ENCODE measurements around the gene CLCA2.

Gene CLCA2, protein sequence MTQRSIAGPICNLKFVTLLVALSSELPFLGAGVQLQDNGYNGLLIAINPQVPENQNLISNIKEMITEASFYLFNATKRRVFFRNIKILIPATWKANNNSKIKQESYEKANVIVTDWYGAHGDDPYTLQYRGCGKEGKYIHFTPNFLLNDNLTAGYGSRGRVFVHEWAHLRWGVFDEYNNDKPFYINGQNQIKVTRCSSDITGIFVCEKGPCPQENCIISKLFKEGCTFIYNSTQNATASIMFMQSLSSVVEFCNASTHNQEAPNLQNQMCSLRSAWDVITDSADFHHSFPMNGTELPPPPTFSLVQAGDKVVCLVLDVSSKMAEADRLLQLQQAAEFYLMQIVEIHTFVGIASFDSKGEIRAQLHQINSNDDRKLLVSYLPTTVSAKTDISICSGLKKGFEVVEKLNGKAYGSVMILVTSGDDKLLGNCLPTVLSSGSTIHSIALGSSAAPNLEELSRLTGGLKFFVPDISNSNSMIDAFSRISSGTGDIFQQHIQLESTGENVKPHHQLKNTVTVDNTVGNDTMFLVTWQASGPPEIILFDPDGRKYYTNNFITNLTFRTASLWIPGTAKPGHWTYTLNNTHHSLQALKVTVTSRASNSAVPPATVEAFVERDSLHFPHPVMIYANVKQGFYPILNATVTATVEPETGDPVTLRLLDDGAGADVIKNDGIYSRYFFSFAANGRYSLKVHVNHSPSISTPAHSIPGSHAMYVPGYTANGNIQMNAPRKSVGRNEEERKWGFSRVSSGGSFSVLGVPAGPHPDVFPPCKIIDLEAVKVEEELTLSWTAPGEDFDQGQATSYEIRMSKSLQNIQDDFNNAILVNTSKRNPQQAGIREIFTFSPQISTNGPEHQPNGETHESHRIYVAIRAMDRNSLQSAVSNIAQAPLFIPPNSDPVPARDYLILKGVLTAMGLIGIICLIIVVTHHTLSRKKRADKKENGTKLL

DNA sequence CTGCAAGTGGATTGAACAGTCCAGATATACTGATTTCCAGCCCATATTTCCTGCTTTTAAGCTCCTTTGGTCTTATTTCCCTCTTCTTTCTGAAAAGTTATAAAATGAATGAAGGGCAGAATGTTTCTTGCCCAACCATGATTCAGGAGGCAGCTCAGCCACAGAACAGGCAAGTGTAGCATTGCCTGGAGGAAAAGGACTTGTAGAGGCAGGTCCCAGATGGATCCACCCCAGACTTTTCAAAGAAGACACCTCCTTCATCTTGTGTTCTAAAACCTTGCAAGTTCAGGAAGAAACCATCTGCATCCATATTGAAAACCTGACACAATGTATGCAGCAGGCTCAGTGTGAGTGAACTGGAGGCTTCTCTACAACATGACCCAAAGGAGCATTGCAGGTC is at the start of gene CLCA2:
Gene CLCA2 (plus strand): TSS at position 299 of the 400 bp plus-strand sequence. CDS start 77 bp downstream, at position 376.
- no peak for DNase-seq

DNA sequence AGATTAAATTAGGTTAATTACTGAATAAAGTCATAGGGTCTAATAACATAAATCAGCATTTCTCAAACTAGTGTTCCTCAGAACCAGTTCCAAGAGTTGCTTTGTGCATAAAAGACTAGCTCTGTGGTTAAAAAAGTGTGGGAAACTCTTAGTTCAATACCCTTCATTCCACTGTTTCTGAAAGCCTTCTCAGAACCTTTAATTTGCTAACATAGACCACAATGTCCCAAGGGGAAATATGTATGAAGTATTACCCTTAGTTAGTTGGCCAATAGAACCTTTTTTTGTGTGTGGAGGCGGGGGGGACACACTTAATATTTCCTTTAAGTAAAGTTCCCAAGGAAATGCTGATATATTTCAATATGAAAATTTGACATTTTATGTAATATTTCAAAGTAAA is 48.3 kb upstream of the CLCA2 start:
- no peak for DNase-seq

DNA sequence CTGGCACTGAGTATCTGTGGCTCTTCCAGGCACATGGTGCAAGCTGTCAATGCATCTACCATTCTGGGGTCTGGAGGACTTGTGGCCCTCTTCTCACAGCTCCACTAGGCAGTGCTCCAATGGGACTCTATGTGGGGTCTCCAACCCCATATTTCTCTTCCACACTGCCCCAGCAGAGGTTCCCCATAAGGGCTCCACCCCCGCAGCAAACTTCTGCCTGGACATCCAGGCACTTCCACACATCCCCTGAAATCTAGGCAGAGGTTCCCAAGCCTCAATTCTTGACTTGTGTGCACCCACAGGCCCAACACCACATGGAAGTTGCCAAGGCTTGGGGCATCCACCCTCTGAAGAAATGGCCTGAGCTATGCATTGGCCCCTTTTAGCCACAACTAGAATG is 46.6 kb upstream of the CLCA2 start:
- no peak for DNase-seq

DNA sequence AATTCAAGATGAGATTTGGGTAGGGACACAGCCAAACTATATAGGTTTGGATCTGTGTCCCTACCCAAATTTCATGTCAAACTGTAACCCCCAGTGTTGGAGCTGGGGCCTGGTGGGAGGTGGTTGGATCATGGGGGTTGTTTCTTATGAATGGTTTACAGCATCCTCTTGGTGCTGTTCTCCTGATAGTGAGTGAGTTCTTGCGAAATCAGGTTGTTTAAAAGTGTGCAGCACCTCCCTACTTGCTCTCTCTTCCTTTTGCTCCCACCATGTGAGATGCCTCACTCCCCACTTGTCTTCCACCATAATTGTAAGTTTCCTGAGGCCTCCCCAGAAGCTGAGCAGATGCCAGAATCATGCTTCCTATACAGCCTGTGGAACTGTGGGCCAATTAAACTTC is 45.2 kb upstream of the CLCA2 start:
- DNase-seq: no peak

DNA sequence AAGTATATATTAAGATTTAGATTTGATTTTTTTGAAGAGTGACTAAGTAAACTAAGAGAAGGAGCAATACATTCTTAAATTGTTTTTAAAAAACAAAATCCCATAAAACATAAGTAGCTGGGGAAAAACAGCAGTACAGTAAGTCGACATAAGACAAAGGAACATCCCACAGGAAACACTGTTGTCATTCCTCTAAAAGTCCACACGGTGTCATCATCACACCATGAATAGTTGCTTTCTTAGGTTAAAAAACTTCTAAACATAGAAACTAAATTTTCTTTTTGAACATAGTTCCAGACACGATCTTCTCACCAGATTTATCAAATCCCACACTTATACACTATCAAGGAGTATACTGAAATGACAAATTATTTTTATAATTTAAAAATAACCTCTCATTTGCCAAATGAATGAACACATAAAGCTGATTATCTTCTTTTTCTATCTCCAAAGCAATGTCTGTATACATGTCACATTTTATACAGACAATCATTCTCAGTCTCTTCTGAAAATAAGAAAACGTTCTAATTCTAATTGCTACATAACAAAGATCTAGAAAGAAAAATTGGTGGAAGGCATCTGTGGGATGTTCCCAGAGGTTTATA is 43.6 kb upstream of the CLCA2 start:
- DNase-seq: peak; percentile 57

DNA sequence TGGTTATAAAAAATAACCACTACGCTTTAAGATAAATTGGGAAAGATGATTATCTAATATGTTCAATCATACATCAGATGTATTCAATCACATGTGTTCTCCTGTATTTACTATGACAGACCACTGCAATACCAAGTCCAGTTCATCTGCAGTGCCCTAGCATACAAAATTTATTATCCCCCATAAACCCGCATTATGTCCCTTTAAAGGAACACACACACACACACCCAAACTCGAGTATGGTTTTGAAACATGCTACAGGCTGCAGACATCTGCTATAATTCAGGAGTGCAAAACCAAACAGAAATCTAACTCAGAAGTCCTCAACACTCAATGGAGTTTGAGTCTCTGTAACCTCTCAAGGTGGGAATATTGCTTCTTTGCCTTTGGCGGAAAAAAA is 42.7 kb upstream of the CLCA2 start:
- DNase-seq: no peak

DNA sequence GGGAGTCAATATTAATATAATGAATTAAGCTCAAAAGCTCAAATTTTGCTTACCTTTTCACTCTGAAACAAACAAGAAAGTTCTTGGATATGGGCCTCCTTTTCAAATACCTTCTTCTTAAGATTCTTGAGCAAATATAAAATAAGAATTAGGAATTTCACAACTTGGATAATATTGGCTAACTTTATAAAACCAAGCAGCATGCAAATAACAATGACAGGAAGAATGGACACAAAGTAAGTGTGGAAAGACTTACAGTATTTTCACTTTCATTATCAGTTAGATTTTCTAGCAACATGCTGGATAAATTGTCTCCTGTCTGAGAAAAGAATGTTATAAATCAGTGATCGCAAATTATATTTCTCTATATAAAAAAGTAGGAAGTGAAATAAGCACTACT is 41.1 kb upstream of the CLCA2 start:
- no peak for DNase-seq

DNA sequence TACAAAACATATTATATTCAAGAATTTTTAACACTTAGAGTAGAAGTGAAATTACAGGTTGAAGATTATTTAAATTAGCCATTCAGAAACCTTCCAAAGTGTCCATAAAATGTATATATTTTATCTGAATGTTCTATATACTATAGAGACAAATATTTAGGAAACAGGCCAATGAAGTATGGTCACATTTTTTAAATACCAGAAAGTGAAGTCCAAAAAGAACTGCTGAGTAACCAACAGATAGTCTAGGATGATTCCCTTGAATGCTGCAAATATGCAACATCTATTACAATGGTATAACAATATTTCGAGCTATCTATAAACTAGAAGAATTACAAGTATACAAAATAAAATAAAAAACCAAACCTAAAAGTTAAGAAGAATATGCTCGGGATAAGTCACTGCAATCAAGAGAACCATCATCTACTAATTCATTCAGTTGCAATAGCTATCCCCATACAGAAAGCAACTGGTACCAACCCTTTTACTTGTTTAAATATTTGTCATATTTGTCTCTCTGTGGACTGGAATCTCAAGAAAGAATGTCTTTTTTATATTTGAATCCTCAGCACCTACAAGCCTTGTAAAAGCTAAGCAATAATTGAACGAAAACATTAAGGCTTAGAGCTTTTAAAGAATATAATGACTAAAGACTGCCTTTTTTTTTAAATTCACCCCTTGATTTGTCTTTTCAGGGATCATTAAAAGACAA is 35.9 kb upstream of the CLCA2 start:
- DNase-seq: no peak

DNA sequence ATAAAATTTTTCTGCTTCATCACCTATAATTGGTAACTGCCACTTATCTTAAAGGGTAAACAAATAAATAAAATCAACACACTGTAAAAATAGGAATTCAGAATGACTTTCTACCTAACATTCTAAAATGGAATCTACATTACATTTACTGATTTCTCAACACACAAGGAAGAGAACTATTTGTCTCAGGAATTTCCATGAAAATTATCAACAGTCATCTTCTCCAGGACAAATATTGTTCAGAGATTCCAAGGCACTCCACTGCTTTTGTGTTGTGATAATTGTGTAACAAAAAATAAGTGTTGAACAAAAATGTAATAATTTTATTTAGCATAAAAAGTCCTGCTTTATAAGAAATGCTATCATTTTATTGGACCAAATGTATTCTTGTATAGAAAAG is 35.2 kb upstream of the CLCA2 start:
- no peak for DNase-seq

DNA sequence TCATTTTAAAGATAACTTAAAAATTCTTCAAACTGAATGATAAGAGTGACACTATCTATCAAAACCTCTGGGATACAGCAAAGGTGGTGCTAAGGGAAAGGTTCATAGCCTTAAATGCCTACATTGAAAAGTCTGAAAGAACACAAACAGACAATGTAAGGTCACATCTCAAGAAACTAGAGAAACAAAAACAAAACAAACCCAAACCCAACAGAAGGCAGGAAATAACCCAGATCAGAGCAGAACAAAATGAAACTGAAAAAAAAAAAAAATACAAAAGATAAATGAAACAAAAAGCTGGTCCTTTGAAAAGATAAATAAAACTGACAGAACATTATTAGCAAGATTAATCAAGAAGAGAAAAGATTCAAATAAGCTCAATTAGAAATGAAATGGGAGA is 34.7 kb upstream of the CLCA2 start:
- no peak for DNase-seq

DNA sequence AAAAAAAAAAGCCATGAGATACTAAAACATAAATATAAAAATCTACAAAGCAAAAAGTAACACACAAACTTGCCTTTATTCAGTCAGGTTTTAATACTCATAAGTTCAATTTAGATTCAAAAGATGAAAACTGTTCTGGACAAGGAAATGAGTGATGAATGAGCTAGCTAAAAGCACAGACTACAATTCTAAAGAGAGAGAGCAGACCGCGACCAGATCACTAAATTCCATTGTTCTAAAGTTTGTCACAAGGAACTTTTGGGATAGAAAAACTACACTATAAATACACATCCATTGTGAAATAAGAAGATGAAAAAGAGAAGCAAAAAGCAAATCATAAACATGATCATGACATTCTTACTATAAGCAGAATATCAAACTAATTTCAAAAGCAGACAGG is 29.6 kb upstream of the CLCA2 start:
- DNase-seq: no peak

DNA sequence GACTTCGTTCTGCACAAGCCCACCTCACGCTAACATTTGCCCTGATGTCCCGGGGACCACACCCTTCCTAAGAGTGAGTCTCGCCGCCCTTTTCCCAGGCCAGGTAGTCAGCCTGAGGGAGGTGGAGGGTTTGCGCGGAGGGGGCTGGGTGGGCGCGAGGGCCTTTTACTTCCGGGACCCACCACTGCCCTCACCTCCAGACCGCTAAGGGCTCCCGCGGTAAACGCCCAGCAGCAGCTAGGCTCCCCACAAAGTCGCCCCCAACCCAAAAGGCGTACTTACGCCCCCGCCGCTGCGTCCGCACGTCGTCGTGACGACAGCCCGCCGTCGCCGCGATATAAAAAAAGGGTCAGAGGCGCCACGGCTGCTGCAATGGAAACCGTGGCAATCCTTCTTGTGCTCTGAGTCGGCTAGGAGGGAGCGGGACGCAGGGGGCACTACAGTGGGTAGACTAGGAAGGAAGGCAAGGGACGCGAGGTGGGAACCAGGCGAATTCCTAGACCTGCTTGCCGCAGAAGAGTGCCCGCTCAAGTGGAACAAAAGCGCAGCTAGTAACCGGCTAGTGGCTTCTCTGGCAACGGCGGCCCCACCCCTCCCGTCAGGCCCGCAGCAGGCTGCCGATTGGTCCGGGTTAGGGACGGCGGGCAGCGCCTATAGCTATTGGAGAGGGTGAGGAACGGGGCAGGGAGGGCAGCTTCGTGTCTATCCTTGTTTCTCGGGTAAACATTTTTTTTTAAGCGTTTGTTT is 28.0 kb upstream of the CLCA2 start, which contains the start of gene ODF2L:
Gene ODF2L (minus strand): TSS at position 573 of the 747 bp plus-strand sequence. CDS start 9,296 bp downstream, outside the sequence.
- DNase-seq: peak; percentile 88

DNA sequence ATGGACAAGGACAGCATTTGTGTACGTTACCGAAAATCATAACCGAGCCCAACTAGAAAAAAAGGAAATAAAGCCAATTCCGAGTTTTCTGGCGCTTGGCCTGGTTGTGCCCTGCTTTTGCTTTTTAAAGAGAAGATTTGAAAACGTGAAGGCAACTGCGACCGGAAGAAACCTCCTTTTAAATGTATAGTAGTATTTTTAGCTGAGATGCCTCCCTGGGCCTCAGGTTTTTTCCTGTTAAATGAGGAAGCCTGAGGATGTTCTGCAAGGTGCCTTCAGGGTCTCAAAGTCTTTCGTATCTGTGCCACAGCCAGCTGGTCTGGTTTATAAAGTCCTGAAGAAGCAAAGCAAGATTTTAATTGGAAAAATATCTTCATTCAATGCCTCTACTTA is 27.5 kb upstream of the CLCA2 start:
- DNase-seq: no peak

DNA sequence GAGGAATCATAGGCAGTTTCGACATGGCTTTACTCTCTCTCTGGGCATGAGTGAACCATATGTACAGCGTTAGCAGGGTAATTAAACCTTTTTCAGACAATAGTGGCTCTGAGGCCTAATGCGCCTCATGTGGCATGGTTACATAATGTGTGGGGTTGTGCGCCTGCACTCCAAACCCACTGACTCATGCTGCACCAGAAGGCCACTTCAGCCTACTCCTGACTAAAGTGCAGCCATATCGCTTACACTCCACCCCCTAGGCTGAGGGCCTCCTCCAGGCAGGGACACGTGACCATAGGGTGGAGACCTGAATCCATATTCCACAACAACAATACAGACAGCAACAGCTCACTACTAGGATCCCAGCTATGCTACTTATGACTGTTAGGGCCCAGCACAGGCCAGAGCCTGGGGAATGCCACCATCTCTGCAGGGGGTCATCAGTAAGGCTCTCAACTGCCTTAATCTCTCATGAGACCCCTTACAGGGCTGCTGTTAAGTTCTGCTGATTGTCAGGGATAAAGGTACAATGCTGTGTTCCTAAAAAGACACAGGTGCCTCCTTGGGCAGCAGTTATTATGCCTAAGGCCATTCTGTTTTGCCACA is 14.5 kb upstream of the CLCA2 start:
- DNase-seq: no peak

DNA sequence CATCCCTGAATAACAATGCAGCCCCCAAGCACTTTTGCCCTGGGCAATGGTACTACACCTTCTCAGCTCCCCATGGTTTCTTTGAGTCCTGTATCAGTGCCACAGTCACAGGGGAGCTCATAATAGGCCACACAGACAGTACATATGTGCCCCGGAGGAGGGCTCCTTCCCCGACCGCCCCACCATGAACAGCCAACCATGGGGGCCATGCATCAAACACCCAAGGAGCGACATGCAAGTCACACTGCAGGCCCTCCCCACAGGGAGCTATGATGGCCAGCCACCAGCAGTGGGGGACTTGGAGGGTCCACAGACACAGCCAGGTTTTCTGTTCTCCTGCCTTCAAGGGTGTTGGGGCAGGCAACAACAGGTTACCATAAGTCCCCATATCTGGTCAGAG is 13.1 kb upstream of the CLCA2 start:
- no peak for DNase-seq

DNA sequence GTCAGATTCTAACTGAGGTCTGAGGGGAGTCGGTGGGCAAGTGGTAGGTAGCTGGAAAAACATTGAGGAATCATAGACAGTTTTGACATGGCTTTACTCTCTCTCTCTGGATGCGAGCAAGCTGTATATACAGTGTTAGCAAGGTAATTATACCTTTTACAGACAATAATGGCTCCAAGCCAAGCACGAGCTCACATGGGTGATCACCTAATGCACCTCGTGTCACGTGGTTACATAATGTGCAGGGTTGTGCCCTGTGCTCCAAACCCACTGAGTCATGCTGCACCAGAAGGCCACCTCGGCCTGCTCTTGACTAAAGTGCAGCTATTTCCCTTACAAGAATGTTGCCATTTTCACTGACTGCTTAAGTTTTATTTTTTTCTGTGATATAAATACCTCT is 7.6 kb upstream of the CLCA2 start:
- DNase-seq: no peak

DNA sequence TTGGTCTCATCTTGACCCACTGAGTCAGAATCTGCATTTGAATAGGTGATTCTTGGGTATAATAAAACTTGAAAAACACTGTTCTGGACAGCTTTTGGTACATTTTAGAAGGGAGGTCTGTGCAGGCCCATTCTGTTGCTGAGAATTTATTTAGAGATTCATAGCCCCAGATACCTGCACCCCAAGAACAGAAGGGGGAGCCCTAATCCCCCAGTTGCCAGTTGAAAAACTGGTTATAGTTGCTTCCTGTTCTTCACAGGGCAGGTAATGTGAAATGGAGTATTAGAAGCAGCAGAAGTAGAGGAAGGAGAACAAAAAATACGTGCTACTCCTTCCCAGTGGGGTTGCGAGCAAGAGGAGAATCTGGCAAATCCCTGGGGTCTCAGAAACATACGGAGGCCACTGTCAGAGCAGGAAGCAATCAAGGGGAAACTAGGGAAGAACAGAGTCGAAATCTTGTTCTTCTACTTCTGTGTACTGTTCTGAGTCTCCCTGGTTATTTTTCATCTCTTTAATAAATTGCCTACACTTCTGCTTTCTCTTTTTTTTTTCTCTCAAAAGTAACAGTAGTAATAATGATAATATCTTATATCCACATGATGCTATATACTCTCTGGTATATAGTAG is 4.6 kb upstream of the CLCA2 start:
- DNase-seq: peak; percentile 44

DNA sequence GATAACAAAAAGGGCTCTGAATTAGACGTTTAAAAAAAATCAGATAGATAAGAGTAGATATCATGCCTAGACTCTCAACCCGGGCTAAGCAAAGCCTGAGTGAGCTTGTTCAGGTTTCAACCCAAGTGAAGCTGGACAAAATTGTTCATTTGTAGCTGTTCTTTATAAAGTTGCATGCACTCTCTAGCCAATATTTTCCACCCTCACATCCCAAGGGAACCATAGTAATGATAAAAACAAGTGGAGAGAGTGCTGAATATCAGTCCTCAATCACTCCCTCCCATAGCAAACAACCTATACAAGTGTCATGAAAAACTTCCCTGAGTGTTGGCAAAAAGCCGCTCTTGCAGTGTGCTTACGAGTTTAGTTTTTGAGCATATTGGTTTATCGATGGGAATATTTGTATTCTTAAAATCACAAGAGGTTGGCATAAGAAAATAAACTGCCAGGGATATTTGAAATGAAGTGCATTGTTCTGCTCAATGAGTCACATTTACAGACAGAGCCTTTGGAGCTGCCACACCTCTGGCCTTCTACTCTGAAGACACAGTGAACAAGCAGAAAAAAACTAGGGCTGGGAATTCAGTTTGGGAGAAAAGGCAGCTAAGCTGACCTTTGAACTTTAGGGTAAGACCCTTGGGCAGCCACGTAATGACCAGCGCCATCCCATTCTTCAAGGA is 2.2 kb upstream of the CLCA2 start:
- DNase-seq: no peak

DNA sequence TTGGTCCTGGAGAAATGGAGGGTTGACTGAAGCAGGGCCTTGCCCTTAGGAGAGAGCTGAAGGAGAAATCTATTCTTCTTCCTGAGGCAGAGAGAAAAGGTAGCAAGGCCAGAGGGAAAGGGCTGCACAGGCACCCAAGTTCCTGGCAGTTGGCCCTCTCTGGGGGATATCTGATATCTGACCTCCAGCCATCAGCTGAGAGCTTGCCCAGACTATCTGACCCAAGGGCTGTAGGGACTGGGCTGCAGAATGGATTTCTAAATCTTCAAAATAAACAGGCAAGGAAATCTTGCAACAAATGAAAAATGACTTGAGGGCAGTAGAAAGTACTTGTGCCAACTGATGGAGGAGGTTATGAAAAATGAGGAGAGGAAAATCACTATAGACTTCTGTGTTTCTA is 498 bp upstream of the CLCA2 start:
- DNase-seq: no peak

DNA sequence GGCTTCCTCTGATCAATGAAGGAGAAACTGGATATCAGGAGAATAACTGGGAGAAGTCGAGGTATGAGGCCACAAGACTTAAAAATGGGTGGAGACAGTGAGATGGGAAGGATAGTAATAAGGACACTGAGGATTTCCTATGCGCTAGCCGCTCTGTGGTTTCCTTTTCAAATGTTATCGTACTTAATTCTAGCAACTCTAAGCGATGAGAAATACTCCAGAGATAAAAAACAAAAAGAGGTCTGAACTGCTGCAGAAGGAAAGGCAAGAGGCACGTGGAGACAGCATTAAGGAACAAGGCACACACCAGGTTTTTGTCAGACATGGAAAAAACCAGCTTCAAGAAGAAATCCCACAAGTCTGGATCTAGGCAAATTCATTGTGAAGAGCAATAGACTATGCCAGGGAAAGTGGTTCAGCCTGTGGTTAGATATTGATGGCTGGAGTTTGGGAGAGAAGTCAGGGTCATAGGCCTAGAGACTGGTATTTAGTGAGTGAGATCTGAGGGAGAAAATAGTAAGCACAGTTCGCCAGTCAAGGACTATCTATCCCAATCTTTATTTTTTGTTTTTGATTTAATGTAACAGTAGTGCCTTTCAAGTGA is 5.3 kb downstream of the CLCA2 start:
- no peak for DNase-seq

Data from midbrain (tissue), 1 donor.